ENCODE results near the gene PTPN12.

The PTPN12 gene

GRCh38 chr7:77662869-77663268, 125.8 kb downstream of the PTPN12 start:
- DNase-seq (ENCODE audit: low spot score) = no peak

- DNase-seq (ENCODE audit: low spot score) = no peak
Observed at GRCh38 chr7:77664715-77665114, 127.6 kb downstream of the PTPN12 start.

- DNase-seq (ENCODE audit: low spot score) = no peak
Observed at GRCh38 chr7:77665161-77665560, 128.1 kb downstream of the PTPN12 start.

DNA sequence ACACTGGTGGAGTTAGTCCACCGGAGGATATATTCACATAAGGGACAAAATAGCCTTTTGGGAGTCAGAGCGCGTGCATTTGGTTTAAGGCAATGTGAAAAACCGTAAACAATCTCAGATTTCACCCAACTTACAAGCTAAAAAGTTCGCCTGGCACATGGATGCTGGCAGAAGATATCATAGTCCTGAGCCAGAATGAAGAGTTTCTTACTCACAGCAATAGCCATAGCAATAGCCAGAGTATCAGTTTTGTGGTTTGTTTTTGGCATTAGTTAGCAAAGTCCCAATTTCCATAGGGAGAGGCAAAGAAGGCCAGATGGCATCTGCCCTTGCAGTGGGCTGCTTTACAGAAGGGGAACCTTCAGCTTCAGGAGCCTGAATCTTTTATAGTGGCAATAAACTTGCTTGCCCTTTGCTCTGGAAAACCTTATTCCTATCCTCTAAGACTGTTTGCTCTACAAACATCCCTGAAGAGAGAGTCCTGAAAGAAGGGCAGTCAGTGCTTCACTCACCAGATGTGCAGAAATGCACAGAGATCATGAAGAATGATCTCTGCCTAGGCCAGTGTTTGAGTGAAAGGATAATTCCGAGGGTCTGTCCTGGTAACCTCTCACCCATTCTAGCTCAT, 130.5 kb downstream of the PTPN12 start:
- DNase-seq (ENCODE audit: low spot score) = no peak

GRCh38 chr7:77674878-77675277, 137.8 kb downstream of the PTPN12 start:
- no peak for DNase-seq (ENCODE audit: low spot score)

GRCh38 chr7:77679608-77680007, 142.5 kb downstream of the PTPN12 start:
- peak; percentile 9 for DNase-seq (ENCODE audit: low spot score)

DNA sequence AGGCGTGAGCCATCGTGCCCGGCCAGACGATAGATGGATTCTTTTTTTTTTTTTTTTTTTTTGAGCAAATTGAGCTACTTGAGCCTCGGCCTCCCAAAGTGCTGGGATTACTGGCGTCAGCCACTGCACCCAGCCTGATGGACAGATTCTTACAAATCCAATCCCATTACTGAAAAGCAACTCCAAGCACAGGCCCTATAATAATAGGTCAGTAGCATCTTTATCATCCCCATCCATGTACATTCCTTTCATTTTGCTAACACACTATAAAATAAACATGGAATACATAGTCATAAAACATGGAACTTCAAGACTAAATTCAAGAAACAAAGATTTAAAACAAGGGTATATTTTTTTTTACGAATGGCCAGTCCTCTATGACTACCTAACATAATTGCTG, 143.2 kb downstream of the PTPN12 start:
- no peak for DNase-seq (ENCODE audit: low spot score)

DNA sequence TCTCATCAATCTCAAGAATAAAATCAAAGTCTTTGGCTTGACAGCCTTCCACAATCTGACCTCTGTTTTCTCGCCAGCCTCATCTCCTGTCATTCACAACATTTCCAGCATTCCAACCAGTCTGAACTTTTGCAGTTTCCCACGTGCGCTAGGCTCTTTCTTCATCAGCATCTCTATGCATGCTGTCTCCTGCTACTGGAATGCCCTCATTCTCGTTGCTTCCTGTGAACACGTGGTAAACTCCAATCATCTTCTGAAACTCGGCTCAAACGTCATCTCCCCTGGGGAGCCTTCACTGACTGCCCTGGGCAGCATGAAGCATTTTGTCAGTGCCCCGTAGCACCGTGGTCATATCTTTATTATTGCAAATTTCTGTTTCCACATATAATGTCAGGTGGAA, 146.9 kb downstream of the PTPN12 start:
- peak; percentile 45 for DNase-seq (ENCODE audit: low spot score)

- peak; percentile 10 for DNase-seq (ENCODE audit: low spot score)
Observed at GRCh38 chr7:77685233-77685632, 148.1 kb downstream of the PTPN12 start.

- no peak for DNase-seq (ENCODE audit: low spot score)
Observed at GRCh38 chr7:77687100-77687746, 150.1 kb downstream of the PTPN12 start.

GRCh38 chr7:77687747-77688144, 150.7 kb downstream of the PTPN12 start:
- DNase-seq (ENCODE audit: low spot score) = no peak

All from iPS-NIHi11 (cell line).